HG03342 (cell line): Measurements from ENCODE around the gene TIMD4.
A peak's percentile ranks its signal among the peaks of the same experiment; 100 is the strongest.

Experiments
- ATAC-seq: cut with Tn5 transposase; IDR thresholded peaks from one replicate; pipeline ENCODE4 v1.9.1; 2021; ENCODE audit warnings: mild to moderate bottlenecking, moderate library complexity; ENCODE audit not compliant: unreplicated experiment

The TIMD4 gene

DNA sequence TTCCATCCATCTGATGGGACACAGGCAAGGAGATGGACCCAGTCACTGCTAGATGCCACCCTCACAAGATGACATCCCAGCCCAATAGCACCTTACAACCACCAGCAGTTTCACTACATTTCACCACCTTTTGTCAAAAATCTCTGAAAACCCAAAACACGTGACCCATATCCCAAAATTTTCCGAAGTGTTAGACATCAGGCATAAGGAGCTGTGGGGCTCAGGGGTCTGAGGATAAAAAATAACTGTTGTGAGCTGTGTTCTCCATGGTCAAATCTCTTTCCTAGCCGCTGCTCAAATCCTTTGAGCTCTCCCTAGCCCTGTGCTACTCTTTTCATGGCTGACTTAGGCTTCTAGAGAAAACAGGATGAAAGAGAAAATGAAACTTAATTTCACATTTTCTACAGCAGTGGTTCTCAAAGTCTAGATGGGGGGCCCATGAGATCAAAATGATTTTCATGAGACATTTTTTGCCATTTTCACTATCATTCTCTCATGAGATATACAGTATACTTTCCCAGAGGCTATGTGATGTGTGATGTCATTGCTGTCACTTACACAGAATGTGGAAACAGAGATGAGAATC, 40.7 kb downstream of the TIMD4 start:
- ATAC-seq: peak; percentile 45

- ATAC-seq: peak; percentile 45
These were observed 42.1 kb downstream of the TIMD4 start for GRCh38 chr5:156920861-156921431.

DNA sequence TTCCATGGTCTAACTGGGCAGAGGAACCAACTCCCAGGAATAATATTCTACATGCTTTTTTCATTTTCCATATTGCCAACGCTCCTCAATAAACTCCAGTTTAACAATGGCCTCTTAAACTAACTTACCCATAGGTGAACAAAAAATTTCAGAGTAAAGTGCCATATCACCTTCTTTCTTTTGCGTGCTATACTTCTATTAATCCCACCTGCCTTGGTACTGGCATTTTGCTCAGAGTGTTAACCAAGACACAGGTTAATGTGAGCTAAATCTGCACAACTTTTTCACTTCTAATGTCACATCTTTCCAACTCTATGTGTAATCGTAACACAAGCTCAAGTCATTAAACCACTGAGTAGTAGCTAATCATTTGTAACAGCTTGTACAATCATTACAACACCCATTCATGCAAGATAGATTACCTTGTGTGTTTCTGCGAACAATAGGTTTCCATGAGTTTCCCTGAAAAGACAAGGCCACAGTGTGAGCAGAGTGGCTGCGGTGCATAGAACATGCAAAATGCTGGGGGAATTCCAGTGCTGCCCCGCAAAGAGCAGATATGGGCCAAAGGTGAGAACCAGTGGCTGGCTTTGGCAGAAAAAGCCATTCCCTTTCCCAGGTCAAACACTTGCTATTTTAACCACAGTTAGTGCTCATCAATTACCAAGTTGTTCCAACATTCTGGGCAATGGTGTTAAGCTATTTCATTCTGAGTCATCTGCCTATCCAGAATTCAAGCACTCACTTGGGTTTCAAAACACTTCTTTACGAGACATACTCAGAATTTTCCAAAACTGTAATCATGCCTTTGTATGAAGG, 42.8 kb downstream of the TIMD4 start:
- ATAC-seq: peak; percentile 61

DNA sequence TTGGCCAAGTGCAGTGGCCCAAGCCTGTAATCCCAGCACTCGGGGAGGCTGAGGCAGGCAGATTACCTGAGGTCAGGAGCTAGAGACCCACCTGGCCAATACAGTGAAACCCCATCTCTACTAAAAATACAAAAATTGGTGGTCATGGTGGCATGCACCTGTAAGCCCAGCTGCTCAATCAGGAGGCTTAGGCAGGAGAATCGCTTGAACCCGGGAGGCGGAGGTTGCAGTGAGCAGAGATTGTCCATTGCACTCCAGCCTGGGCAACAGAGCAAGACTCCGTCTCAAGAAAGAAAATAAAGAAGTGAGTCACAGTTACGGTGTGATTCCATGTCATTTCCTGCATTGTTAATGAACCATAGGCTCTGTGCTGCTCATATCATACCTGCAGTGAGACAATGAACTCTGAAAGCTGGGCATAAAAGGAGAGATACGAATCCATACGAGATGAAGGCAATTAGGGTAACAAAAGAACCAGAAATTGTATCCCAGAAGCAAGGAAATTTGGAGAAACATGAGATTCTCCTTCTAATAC, 44.6 kb downstream of the TIMD4 start:
- ATAC-seq: no peak

GRCh38 chr5:156914371-156914737, 48.7 kb downstream of the TIMD4 start:
- ATAC-seq: peak; percentile 5

- peak; percentile 94 for ATAC-seq
These were observed 49.2 kb downstream of the TIMD4 start for GRCh38 chr5:156913719-156914370.

DNA sequence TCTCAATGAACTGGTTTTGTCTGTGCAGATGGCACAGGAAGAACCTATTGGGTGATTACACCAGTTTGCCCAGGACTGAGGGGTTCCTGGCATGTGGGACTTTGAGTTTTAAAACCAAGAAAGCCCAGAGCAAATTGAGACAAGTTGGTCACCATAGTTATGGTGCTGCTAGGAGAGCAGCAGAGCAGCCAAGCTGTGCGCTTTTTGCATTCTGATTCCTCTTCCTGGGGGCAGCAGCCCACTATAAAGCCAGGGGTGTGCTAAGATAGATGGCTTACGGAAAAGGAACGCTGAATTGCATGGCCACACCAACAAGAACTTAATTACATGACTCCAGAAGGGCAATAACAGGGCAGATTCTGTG, 49.7 kb downstream of the TIMD4 start:
- no peak for ATAC-seq

- no peak for ATAC-seq
These were observed 50.2 kb downstream of the TIMD4 start for GRCh38 chr5:156912869-156913268.

- ATAC-seq: no peak
These were observed 53.8 kb downstream of the TIMD4 start for GRCh38 chr5:156909180-156909579.

- ATAC-seq: no peak
These were observed 55.4 kb downstream of the TIMD4 start for GRCh38 chr5:156907667-156908066.

GRCh38 chr5:156906807-156907206, 56.2 kb downstream of the TIMD4 start:
- ATAC-seq: no peak

DNA sequence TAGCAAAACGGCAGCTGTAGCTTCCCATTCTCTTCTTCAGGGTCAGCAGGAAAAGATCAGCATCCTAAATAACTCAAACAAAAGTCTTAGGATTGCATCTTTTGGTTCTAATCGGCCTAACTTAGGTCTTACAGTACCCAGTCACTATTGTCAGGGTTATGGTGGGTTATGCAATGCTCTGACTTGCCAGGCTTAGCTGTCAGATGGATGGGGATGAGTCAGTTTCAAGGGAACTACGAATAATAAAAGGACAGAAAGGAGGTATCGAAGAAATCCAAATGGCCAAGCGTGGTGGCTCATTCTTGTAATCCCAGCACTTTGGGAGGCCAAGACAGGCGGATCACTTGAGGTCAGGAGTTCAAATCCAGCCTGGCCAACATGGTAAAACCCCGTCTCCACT, 66.5 kb downstream of the TIMD4 start:
- ATAC-seq: no peak

GRCh38 chr5:156893517-156893916, 69.5 kb downstream of the TIMD4 start:
- peak; percentile 75 for ATAC-seq

GRCh38 chr5:156892864-156893263, 70.2 kb downstream of the TIMD4 start:
- ATAC-seq: no peak

DNA sequence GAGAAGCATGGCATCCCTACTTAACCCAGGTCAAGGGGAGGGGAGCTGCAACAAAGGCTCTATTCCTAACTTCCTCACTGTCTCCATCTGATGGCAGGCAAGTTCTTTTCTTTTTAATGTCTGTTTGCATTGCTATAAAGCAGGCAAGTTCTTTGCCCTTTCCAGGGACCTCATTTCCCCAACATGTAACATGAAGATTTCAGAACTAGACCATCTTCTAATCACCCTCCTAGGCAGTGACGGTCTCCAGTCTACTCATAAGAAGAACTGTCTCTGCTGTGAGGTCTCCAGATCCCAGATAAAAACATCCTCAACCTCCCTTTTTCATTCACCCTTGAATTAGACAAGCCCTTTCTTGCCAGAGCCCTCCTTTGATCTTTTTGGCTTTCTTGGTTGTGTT, 70.8 kb downstream of the TIMD4 start:
- no peak for ATAC-seq

DNA sequence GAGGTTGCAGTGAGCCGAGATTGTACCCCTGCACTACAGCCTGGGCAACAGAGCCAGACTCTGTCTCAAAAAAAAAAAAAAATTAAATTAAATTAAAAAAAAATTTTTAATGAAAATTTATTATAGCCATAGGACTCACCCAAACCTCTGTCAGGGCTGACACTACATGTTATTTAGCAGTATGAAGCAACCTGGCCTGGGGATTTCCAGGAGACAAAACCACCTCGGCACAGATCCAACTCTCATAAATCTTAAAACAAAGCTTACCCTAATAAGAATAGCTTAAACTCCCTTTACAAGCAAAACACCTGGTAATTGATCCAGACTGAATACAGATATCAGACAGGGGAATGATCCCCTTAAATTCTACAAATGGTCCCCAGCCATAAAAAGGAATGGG, 74.5 kb downstream of the TIMD4 start:
- ATAC-seq: no peak

DNA sequence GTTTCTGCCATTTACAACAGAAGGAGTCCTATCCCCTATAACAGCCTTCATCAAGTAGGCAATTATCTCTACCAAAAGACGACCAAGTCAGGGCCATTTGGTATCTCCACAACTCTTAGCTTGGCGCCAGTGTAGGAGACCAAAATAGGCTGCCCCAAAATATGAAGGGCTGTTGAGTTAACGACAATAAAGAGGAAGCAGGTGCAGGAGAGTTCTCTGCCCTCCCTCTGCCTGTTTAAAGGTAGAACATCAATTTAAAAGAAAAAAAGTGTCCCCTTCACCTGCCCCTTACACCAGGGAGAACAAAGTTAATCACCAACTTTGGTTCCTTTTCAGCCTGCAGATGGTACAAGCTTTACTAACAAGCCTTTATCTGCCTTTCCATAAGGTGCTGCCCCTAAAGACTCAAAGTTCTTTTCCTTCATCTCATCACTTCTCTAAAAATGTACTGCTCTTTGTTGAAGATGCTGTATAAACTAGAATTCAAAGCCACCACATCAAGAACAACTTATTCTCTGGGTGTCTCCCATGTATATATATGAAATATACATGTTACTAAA, 79.6 kb downstream of the TIMD4 start:
- no peak for ATAC-seq

- peak; percentile 94 for ATAC-seq
These were observed 83.3 kb downstream of the TIMD4 start for GRCh38 chr5:156879665-156880285.

DNA sequence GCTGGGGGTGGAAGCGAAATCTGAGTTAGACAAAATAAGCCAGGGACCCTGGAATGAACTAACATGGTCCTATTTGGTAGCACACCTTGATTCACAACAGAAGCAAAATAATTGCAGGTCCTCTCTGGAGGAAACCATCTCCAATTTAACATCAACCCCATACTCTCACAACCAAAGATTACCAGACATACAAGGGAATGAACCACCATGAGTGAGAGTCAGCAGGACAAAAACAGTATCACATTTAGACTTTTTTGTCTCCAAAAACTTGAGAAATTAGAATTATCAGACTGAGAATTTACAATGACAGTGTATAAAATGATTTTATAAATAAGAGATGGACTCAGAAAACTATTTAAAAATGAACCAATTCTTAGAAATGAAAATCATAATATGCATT, 91.8 kb downstream of the TIMD4 start:
- ATAC-seq: no peak

GRCh38 chr5:156870498-156870839, 92.6 kb downstream of the TIMD4 start:
- ATAC-seq: no peak
